K562 (cell line): ENCODE measurements around the gene NEXN.
"Not testable (repeated sequence)": the region's sequence is repeated elsewhere in the genome, so short reads cannot be mapped to it uniquely, and the experiment has no call there.

Experiments
- ARNT ChIP-seq, 2 experiments: fragments of 450-650 bp; IDR thresholded peaks; 2 replicates each; pipeline ENCODE4 v1.6.1; 2016; ENCODE audit warnings: mild to moderate bottlenecking in 1 of 2
- POLR2A ChIP-seq: fragments of 450-650 bp; conservative IDR thresholded peaks from 2 replicates; pipeline ENCODE4 v1.6.1; 2016
- RBFOX2 ChIP-seq: fragments of 200-400 bp; formaldehyde crosslinking; IDR thresholded peaks from 2 replicates; pipeline ENCODE4 v1.6.1; 2017; ENCODE audit warnings: low read depth, mild to moderate bottlenecking, low read length, moderate library complexity
- RFX1 ChIP-seq: fragments of 450-650 bp; IDR thresholded peaks from 2 replicates; pipeline ENCODE4 v1.6.1; 2016; ENCODE audit warnings: mild to moderate bottlenecking, moderate library complexity
- TF ChIP-seq, protein P1 (sequence below): fragments of 450-650 bp; conservative IDR thresholded peaks from 2 replicates; pipeline ENCODE4 v1.6.1; 2016; ENCODE audit warnings: missing genetic modification characterization, low read depth, mild to moderate bottlenecking, missing compliant biosample characterization, moderate library complexity

DNA sequence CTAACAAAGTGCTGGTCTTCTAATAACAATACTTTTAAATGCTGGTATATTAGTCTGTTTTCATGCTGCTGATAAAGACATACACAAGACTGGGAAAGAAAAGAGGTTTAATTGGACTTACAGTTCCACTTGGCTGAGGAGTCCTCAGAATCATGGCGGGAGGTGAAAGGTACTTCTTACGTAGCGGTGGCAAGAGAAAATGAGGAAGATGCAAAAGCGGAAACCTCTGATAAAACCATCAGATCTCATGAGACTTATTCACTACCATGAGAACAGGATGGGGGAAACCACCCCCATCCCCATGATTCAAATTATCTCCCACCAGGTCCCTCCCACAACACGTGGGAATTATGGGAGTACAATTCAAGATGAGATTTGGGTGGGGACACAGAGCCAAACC is 30.5 kb downstream of the NEXN start:
- TF ChIP-seq ARNT (IDR thresholded peaks at IDR 0.05); POLR2A; RBFOX2; RFX1: not testable (repeated sequence)
- TF ChIP-seq, protein P1, sequence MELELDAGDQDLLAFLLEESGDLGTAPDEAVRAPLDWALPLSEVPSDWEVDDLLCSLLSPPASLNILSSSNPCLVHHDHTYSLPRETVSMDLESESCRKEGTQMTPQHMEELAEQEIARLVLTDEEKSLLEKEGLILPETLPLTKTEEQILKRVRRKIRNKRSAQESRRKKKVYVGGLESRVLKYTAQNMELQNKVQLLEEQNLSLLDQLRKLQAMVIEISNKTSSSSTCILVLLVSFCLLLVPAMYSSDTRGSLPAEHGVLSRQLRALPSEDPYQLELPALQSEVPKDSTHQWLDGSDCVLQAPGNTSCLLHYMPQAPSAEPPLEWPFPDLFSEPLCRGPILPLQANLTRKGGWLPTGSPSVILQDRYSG (tag), result not testable (repeated sequence)
